PFSK-1 (cell line): Measurements from ENCODE around the gene SIRPD.

Source experiments
- POLR2AphosphoS5 ChIP-seq: IDR thresholded peaks from 2 replicates; pipeline ENCODE4 v1.6.1; 2012; ENCODE audit warnings: low read depth, mild to moderate bottlenecking, control low read depth, low read length, moderate library complexity
- REST ChIP-seq, 2 experiments: IDR thresholded peaks; 2 replicates each; pipeline versions ENCODE4 v1.6.1 to v1.8.0; 2011 to 2012; ENCODE audit warnings: low read depth in 2 of 2, low read length in 2 of 2, control low read depth in 1 of 2, inconsistent platforms in 1 of 2, mild to moderate bottlenecking in 1 of 2, moderate library complexity in 1 of 2; ENCODE audit not compliant: insufficient read depth in 1 of 2

- TF ChIP-seq POLR2AphosphoS5 (no peak), REST (IDR thresholded peaks at IDR 0.05; ENCODE audit: insufficient read depth in 1 of 2, low read depth in 2 of 2, low read length in 2 of 2) (no peak)
Measured at GRCh38 chr20:1565461-1565860, 8.0 kb upstream of the SIRPD start.
